ENCODE results near the gene CHD3. TPM values are rescaled to one million over a fixed set of nuclear protein-coding genes. Genes with fewer than 3 reads are reported as not detected.

Gene CHD3
- total and polyA plus RNA-seq, 2 of the 13 experiments (the other 11 are each of a cell fraction or from before 2014, with no cell fraction given): 2.7 to 3.7 TPM

DNA sequence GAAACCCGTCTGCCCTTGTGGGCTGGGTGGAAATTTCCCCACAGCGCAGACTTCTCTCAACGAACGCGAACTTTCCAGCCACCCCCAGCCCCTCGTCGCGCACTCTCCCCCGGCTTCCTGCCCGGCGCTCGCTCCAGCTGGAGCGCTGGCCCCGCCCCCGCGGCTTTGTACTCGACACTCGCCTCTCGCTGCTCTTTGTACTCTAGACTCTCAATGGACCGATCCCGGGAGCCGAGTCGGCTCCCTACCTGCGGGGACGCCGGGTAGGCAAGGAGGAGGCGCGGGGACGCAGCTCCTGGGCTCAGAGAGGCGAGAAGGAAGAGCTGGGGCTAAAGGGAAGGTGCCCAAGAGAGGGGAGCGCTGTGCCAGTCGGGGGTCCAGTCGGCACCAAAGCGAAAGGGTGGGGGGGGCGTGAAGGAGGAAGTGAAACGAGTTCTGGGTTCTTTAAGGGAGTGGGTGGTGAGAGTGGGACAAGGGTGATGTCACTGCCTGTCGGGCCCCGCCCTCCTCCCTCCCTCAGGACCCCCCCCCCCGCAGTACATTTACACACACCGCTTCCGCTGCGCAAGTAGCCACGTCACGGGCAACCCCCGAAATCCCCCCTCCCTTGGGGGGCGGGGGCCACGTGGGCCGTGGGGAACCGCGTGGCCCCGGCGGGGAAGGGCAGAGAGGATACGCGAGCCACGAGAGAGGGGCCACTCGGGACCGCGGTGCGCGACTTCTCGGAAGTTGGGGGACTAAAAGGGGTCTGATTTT, 44.9 kb upstream of the CHD3 start (continued):
- TF ChIP-seq, protein P1, sequence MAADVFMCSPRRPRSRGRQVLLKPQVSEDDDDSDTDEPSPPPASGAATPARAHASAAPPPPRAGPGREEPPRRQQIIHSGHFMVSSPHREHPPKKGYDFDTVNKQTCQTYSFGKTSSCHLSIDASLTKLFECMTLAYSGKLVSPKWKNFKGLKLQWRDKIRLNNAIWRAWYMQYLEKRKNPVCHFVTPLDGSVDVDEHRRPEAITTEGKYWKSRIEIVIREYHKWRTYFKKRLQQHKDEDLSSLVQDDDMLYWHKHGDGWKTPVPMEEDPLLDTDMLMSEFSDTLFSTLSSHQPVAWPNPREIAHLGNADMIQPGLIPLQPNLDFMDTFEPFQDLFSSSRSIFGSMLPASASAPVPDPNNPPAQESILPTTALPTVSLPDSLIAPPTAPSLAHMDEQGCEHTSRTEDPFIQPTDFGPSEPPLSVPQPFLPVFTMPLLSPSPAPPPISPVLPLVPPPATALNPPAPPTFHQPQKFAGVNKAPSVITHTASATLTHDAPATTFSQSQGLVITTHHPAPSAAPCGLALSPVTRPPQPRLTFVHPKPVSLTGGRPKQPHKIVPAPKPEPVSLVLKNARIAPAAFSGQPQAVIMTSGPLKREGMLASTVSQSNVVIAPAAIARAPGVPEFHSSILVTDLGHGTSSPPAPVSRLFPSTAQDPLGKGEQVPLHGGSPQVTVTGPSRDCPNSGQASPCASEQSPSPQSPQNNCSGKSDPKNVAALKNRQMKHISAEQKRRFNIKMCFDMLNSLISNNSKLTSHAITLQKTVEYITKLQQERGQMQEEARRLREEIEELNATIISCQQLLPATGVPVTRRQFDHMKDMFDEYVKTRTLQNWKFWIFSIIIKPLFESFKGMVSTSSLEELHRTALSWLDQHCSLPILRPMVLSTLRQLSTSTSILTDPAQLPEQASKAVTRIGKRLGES (CRISPR knock-in tag; IDR thresholded peaks at IDR 0.05; ENCODE audit: borderline replicate concordance): no peak
- TF ChIP-seq, protein P2, sequence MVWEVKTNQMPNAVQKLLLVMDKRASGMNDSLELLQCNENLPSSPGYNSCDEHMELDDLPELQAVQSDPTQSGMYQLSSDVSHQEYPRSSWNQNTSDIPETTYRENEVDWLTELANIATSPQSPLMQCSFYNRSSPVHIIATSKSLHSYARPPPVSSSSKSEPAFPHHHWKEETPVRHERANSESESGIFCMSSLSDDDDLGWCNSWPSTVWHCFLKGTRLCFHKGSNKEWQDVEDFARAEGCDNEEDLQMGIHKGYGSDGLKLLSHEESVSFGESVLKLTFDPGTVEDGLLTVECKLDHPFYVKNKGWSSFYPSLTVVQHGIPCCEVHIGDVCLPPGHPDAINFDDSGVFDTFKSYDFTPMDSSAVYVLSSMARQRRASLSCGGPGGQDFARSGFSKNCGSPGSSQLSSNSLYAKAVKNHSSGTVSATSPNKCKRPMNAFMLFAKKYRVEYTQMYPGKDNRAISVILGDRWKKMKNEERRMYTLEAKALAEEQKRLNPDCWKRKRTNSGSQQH (CRISPR knock-in tag; IDR thresholded peaks at IDR 0.05; ENCODE audit: low read depth): no peak
- TF ChIP-seq, protein P3, sequence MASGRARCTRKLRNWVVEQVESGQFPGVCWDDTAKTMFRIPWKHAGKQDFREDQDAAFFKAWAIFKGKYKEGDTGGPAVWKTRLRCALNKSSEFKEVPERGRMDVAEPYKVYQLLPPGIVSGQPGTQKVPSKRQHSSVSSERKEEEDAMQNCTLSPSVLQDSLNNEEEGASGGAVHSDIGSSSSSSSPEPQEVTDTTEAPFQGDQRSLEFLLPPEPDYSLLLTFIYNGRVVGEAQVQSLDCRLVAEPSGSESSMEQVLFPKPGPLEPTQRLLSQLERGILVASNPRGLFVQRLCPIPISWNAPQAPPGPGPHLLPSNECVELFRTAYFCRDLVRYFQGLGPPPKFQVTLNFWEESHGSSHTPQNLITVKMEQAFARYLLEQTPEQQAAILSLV (CRISPR knock-in tag; IDR thresholded peaks at IDR 0.05; ENCODE audit: borderline replicate concordance): no peak; the same call in 1 of the 2 replicates
- TF ChIP-seq, protein P4, sequence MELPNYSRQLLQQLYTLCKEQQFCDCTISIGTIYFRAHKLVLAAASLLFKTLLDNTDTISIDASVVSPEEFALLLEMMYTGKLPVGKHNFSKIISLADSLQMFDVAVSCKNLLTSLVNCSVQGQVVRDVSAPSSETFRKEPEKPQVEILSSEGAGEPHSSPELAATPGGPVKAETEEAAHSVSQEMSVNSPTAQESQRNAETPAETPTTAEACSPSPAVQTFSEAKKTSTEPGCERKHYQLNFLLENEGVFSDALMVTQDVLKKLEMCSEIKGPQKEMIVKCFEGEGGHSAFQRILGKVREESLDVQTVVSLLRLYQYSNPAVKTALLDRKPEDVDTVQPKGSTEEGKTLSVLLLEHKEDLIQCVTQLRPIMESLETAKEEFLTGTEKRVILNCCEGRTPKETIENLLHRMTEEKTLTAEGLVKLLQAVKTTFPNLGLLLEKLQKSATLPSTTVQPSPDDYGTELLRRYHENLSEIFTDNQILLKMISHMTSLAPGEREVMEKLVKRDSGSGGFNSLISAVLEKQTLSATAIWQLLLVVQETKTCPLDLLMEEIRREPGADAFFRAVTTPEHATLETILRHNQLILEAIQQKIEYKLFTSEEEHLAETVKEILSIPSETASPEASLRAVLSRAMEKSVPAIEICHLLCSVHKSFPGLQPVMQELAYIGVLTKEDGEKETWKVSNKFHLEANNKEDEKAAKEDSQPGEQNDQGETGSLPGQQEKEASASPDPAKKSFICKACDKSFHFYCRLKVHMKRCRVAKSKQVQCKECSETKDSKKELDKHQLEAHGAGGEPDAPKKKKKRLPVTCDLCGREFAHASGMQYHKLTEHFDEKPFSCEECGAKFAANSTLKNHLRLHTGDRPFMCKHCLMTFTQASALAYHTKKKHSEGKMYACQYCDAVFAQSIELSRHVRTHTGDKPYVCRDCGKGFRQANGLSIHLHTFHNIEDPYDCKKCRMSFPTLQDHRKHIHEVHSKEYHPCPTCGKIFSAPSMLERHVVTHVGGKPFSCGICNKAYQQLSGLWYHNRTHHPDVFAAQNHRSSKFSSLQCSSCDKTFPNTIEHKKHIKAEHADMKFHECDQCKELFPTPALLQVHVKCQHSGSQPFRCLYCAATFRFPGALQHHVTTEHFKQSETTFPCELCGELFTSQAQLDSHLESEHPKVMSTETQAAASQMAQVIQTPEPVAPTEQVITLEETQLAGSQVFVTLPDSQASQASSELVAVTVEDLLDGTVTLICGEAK (IDR thresholded peaks at IDR 0.05): no peak
- TF ChIP-seq, protein P4 (CRISPR knock-in tag; IDR thresholded peaks at IDR 0.05): no peak
- TF ChIP-seq, protein P5, sequence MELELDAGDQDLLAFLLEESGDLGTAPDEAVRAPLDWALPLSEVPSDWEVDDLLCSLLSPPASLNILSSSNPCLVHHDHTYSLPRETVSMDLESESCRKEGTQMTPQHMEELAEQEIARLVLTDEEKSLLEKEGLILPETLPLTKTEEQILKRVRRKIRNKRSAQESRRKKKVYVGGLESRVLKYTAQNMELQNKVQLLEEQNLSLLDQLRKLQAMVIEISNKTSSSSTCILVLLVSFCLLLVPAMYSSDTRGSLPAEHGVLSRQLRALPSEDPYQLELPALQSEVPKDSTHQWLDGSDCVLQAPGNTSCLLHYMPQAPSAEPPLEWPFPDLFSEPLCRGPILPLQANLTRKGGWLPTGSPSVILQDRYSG (CRISPR knock-in tag; IDR thresholded peaks at IDR 0.05): no peak
- no peak for TF ChIP-seq ZMYM2 (CRISPR knock-in tag; IDR thresholded peaks at IDR 0.05)
- TF ChIP-seq ARNT2 (CRISPR knock-in tag; IDR thresholded peaks at IDR 0.05; ENCODE audit: low read depth): no peak
- 0 out of 2 replicates have a peak, but pooled peaks have one; percentile 6 for TF ChIP-seq ZNF143 (CRISPR knock-in tag; IDR thresholded peaks at IDR 0.05)
- TF ChIP-seq ZBTB21 (CRISPR knock-in tag; IDR thresholded peaks at IDR 0.05): peak; percentile 84
- no peak for TF ChIP-seq NR2C2 (CRISPR knock-in tag; IDR thresholded peaks at IDR 0.05; ENCODE audit: borderline replicate concordance)
- no peak for TF ChIP-seq ZSCAN29 (CRISPR knock-in tag; conservative IDR thresholded peaks at IDR 0.05)
- TF ChIP-seq KLF13 (CRISPR knock-in tag; IDR thresholded peaks at IDR 0.05): no peak
